Right lobe of liver (tissue), 6 donors: ENCODE data around the gene SLC22A23. TPM values are rescaled to one million over a fixed set of nuclear protein-coding genes. Genes with fewer than 3 reads are reported as not detected.

Source experiments
- ATAC-seq, 4 donors: fragments of 200-7000 bp; cut with Tn5 transposase; one replicate each; pipeline ENCODE4 v1.9.1; 2020; ENCODE audit warnings: mild to moderate bottlenecking in 4 of 4, moderate library complexity in 4 of 4
- DNase-seq, 3 donors: peaks; one replicate each; pipeline ENCODE4 v3.0.0-alpha.2; 2020
- H3K27ac ChIP-seq, 3 donors: fragments of 200-600 bp; one replicate each; pipeline ENCODE4 v1.8.0; 2022
- H3K27me3 ChIP-seq, 2 donors: fragments of 200-600 bp; one replicate each; pipeline ENCODE4 v1.8.0; 2022
- H3K36me3 ChIP-seq, 4 donors: fragments of 200-600 bp; sonication (generic) in 1 of 4; one replicate each; pipeline versions ENCODE4 v1.5.1 to v1.8.0; 2017 to 2022; ENCODE audit warnings: control low read depth in 1 of 4
- H3K4me1 ChIP-seq, 4 donors: fragments of 200-600 bp; sonication (generic) in 1 of 4; one replicate each; pipeline versions ENCODE4 v1.5.1 to v1.8.0; 2017 to 2022; ENCODE audit warnings: control low read depth in 1 of 4
- H3K4me3 ChIP-seq, 3 donors: fragments of 200-600 bp; one replicate each; pipeline ENCODE4 v1.8.0; 2022
- H3K9me3 ChIP-seq, 4 donors: fragments of 200-600 bp; sonication (generic) in 1 of 4; one replicate each; pipeline versions ENCODE4 v1.5.1 to v1.8.0; 2017 to 2022; ENCODE audit warnings: control low read depth in 1 of 4
- POLR2A ChIP-seq: fragments of 450-650 bp; IDR thresholded peaks from one replicate; pipeline ENCODE4 v1.6.1; 2017; ENCODE audit warnings: antibody characterized with exemption, mild to moderate bottlenecking
- WGBS: methylation state at CpG from one replicate; pipeline ENCODE4 v1.1.6; 2018; ENCODE audit warnings: low coverage, low lambda C conversion rate; ENCODE audit not compliant: insufficient coverage; ENCODE audit errors: missing lambda C conversion rate; 5-methylcytosine and 5-hydroxymethylcytosine counted together
- intact Hi-C, 2 donors: fragments of 100-400 bp; cut with DNase I; formaldehyde crosslinking; loops; one replicate each; pipeline versions ENCODE4 v1.11.2 to v1.14.1; 2022
- total RNA-seq, 6 experiments: library from RNA; depleted of rRNA in 2 of 6; stranded (reverse); fragments of >200 nt in 2 of 6; fragmentation: NEBNext Ultra II Directional in 3 of 6; extraction: Animal tissue kit (Norgen Biotek cat#: 25700) in 3 of 6; gene quantifications; one replicate each; pipeline versions ENCODE4 v1.1.0 to v1.2.4, GENCODE V29; 2016 to 2023
- TF ChIP-seq, protein P1 (sequence below), 4 donors: fragments of 200-600 bp in 3 of 4; fragments of 450-650 bp in 1 of 4; IDR thresholded peaks; one replicate each; pipeline versions ENCODE4 v1.5.1 to v1.8.0; 2016 to 2022; ENCODE audit warnings: antibody characterized with exemption in 4 of 4, mild to moderate bottlenecking in 2 of 4
- donor health status: DM: no; HTN: yes; CAD: no.
- donor health status: DM: no; HTN: no; CAD: no.
- donor health status: DM: no; HTN: no; CAD: no.
- donor health status: DM: no; HTN: yes; CAD: no.
- donor health status: DM: no; HTN: yes; CAD: no.

Gene SLC22A23
- total RNA-seq, 6 experiments from 2014 or later, result 11.7 to 27.6 (median 16.3) TPM

DNA sequence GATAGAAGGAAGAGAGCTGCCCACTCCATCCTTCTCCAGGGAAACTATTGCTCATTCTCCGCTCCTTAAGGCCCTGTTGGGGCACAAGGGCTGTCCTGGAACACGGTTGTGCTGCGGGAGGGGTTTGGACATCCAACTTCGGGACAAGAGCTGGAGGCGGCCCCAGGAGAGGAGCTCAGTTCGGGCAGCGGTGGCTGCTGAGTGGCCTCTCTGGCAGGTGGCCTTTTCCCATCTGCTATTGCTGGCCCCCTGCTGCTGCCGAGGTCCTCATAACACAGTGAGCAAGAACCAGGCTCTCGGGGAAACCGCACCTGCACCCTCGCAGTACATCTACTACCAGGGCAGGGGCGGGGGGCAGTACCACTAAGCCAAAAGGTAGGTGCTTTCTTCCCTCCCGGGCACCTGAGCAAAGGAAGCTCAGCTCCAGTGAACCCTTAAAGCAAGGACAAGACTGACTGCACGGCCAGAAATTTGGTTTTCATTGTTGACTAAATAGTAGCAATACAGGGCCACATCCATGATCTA, 134.4 kb downstream of the SLC22A23 start:
- no peak overlapping the region for H3K27ac ChIP-seq
- no peak for DNase-seq
- no peaks in the 10 kb centered on the region for H3K4me1 ChIP-seq
- no peak overlapping the region for H3K4me3 ChIP-seq
- no peaks in the 10 kb centered on the region for H3K9me3 ChIP-seq
- WGBS, result 91% methylated on average over 12 of the region's 14 CpGs
- no peaks in the 10 kb centered on the region for H3K27me3 ChIP-seq
- ATAC-seq, result no peak
- peaks cover 0 to 5% (median 0%) of the 10 kb centered on the region in 4 donors for H3K36me3 ChIP-seq
- intact Hi-C loops, result no loop called here
- TF ChIP-seq, protein P1, sequence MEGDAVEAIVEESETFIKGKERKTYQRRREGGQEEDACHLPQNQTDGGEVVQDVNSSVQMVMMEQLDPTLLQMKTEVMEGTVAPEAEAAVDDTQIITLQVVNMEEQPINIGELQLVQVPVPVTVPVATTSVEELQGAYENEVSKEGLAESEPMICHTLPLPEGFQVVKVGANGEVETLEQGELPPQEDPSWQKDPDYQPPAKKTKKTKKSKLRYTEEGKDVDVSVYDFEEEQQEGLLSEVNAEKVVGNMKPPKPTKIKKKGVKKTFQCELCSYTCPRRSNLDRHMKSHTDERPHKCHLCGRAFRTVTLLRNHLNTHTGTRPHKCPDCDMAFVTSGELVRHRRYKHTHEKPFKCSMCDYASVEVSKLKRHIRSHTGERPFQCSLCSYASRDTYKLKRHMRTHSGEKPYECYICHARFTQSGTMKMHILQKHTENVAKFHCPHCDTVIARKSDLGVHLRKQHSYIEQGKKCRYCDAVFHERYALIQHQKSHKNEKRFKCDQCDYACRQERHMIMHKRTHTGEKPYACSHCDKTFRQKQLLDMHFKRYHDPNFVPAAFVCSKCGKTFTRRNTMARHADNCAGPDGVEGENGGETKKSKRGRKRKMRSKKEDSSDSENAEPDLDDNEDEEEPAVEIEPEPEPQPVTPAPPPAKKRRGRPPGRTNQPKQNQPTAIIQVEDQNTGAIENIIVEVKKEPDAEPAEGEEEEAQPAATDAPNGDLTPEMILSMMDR (IDR thresholded peaks at IDR 0.05), result no peak
- no peak for TF ChIP-seq POLR2A

DNA sequence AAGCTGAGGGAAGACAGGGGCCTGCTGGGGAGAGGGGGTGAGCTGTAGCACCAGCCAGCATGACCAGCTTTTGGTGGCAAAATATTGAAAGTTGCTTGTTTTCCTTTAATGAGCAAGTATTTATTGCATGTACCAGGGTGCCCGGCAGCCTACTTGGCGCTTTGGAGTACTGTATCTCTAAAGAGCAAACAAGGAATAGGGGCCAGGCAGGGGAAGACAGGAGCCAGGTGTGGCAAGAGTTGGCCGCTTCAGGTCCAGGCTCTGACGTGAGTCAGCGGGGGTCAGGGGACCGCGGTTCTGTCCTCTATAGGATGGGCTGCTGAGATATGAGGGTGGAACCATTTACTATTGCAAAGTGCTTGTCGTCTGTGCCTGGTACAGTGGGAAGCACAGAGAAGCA, 135.0 kb downstream of the SLC22A23 start:
- WGBS, result 71% methylated on average over 6 of the region's 8 CpGs
- H3K27me3 ChIP-seq, result no peaks in the 10 kb centered on the region
- no peaks in the 10 kb centered on the region for H3K9me3 ChIP-seq
- TF ChIP-seq, protein P1 (IDR thresholded peaks at IDR 0.05), result no peak
- TF ChIP-seq POLR2A, result no peak
- H3K27ac ChIP-seq, result no peak overlapping the region
- DNase-seq (no peak), ATAC-seq (no peak)
- H3K36me3 ChIP-seq, result peaks cover 0 to 5% (median 0%) of the 10 kb centered on the region in 4 donors
- no peak overlapping the region for H3K4me3 ChIP-seq
- H3K4me1 ChIP-seq, result no peaks in the 10 kb centered on the region
- intact Hi-C loops, result no loop called here

DNA sequence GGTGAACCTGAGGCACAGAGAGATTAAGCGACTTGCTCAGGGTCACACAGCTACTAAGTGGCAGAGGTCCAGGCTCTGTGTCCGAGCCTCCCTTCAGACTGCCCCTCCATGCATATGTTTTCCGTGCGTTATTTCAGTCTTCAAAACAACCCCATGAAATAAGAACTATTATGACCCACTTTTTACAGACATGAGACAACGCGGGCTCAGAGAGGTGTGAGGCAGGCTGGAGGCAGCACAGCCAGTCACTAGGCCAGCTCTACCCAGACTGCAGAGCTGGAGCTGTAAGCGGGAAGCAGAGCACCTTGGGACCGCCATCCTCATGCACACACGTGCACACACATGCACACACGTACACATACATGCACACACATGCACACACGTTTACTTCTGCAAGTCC, 135.8 kb downstream of the SLC22A23 start:
- WGBS, result 87% methylated on average over 11 of the region's 11 CpGs
- H3K4me3 ChIP-seq, result no peak overlapping the region
- intact Hi-C loops, result no loop called here
- peaks cover 0 to 5% (median 0%) of the 10 kb centered on the region in 4 donors for H3K36me3 ChIP-seq
- DNase-seq (no peak), ATAC-seq (no peak)
- no peaks in the 10 kb centered on the region for H3K9me3 ChIP-seq
- TF ChIP-seq, protein P1 (IDR thresholded peaks at IDR 0.05), result no peak
- no peak for TF ChIP-seq POLR2A
- H3K27me3 ChIP-seq, result no peaks in the 10 kb centered on the region
- H3K4me1 ChIP-seq, result no peaks in the 10 kb centered on the region
- no peak overlapping the region for H3K27ac ChIP-seq

DNA sequence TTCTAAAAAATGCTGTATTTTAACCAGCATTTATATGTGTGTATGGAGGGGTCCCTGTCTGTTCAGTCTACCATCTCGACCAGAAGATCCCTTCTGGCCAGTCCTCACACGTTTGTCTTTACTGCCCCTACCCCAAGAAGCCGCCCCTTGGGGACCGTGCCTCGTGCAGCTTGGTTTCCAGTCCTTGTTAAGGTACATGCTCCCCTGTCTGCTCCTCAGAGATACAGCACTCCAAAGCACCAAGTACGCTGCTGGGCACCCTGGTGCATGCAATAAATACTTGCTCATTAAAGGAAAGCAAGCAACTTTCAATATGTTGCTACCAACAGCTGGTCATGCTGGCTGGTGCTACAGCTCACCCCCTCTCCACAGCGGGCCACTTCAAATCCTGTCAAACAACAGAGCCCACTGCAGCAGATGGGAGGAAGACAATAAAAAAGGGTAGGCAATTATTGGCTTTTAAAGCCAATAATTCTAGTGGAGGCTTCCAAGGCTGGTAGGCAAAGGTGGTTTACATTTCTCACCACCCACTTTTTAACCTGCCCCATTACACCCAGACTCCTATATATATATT, 136.5 kb downstream of the SLC22A23 start:
- H3K27me3 ChIP-seq, result no peaks in the 10 kb centered on the region
- no peak overlapping the region for H3K4me3 ChIP-seq
- TF ChIP-seq, protein P1 (IDR thresholded peaks at IDR 0.05), result no peak
- TF ChIP-seq POLR2A, result no peak
- no peak for ATAC-seq
- WGBS, result 100% methylated on average over 2 of the region's 7 CpGs
- no peaks in the 10 kb centered on the region for H3K9me3 ChIP-seq
- DNase-seq, result no peak
- intact Hi-C loops, result no loop called here
- H3K27ac ChIP-seq, result no peak overlapping the region
- peaks cover 0 to 5% (median 0%) of the 10 kb centered on the region in 4 donors for H3K36me3 ChIP-seq
- no peaks in the 10 kb centered on the region for H3K4me1 ChIP-seq
